Liver (tissue), 3 donors: ENCODE results near the gene SPTBN1.

Source experiments
- GABPA ChIP-seq, 2 donors: IDR thresholded peaks in 1 of 2; conservative IDR thresholded peaks in 1 of 2; 2 replicates each; pipeline ENCODE4 v1.6.1; 2016; ENCODE audit warnings: antibody characterized with exemption in 2 of 2, mild to moderate bottlenecking in 1 of 2, moderate library complexity in 1 of 2
- RAD21 ChIP-seq, 2 donors: IDR thresholded peaks; 2 replicates each; pipeline ENCODE4 v1.6.1; 2016; ENCODE audit warnings: antibody characterized with exemption in 2 of 2, mild to moderate bottlenecking in 2 of 2
- TAF1 ChIP-seq: conservative IDR thresholded peaks from 2 replicates; pipeline ENCODE4 v1.6.1; 2016; ENCODE audit warnings: antibody characterized with exemption, mild to moderate bottlenecking
- TF ChIP-seq, protein P1 (sequence below): fragments of 150-350 bp; IDR thresholded peaks from 2 replicates; pipeline ENCODE4 v1.5.1; 2017; ENCODE audit warnings: improper control_type of control experiment, low read depth, low read length; ENCODE audit not compliant: missing input control
- TF ChIP-seq, protein P2 (sequence below): IDR thresholded peaks from 2 replicates; pipeline ENCODE4 v1.6.1; 2016; ENCODE audit warnings: antibody characterized with exemption
- donor health status: healthy.
- donor health status: healthy.

DNA sequence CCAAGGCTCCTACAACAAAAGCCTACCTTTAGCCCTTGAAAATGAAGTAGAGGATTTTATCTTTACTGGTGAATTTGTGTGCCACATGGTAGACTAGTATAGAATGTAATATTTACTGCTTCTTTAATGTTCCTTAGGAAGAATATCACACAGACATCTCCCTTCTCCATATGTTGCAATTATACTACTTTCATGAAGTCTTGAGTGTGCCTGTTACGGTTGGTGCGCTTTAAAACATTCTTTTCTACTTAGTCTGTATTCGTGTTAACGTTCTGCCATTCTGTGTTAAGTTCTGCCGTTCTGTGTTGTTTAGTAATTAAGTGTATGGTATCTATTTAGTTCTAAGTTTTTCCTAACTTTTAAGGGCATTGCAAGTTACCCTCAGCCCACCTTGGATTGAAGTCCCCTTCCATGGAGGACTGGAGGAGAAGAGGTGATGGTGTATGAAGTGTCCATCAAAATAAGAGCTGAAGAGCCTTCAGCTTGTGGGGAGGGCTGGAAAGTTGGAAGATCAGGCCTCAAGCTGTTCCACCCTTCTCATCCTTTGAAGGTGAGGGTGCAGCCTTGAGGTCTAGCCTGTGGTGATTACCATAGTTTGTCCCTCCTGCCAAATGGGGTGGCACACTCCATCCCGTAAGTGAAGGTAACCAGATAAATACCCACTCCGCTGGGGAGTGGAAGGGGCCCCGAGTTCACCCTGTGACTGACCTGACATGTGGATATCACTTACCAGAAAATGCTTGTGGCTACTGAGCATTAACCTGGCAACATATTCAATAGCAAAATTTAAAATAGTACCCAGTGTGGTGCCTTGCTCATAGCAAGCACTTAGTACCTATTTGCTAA, 131.3 kb downstream of the SPTBN1 start:
- TF ChIP-seq, protein P1, sequence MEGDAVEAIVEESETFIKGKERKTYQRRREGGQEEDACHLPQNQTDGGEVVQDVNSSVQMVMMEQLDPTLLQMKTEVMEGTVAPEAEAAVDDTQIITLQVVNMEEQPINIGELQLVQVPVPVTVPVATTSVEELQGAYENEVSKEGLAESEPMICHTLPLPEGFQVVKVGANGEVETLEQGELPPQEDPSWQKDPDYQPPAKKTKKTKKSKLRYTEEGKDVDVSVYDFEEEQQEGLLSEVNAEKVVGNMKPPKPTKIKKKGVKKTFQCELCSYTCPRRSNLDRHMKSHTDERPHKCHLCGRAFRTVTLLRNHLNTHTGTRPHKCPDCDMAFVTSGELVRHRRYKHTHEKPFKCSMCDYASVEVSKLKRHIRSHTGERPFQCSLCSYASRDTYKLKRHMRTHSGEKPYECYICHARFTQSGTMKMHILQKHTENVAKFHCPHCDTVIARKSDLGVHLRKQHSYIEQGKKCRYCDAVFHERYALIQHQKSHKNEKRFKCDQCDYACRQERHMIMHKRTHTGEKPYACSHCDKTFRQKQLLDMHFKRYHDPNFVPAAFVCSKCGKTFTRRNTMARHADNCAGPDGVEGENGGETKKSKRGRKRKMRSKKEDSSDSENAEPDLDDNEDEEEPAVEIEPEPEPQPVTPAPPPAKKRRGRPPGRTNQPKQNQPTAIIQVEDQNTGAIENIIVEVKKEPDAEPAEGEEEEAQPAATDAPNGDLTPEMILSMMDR, result no peak
- TF ChIP-seq TAF1, result no peak
- no peak for TF ChIP-seq RAD21 (IDR thresholded peaks at IDR 0.05)
- TF ChIP-seq, protein P2, sequence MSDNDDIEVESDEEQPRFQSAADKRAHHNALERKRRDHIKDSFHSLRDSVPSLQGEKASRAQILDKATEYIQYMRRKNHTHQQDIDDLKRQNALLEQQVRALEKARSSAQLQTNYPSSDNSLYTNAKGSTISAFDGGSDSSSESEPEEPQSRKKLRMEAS, result no peak
- TF ChIP-seq GABPA (IDR thresholded peaks at IDR 0.05 in 1 of 2, conservative IDR thresholded peaks at IDR 0.05 in 1 of 2), result no peak
